PC-9 (cell line): Measurements from ENCODE around the gene HOXC13. TPM values are rescaled to one million over a fixed set of nuclear protein-coding genes. Genes with fewer than 3 reads are reported as not detected.

Source experiments
- BruUV-seq: library from RNA; stranded (reverse); fragments of 400-500 nt; replicated peaks from 2 replicates; lab custom pipeline; 2021; lab: Mats Ljungman, UMichigan
- CTCF ChIA-PET: fragments of 300-600 bp; sonication (Branson Sonifier 250); formaldehyde crosslinking; loops from one replicate; lab custom pipeline; 2022; ENCODE audit warnings: antibody characterized with exemption; lab: Charles Lee
- POLR2A ChIA-PET: fragments of 300-600 bp; sonication (Branson Sonifier 250); formaldehyde crosslinking; loops from one replicate; lab custom pipeline; 2022; ENCODE audit warnings: antibody characterized with exemption; ENCODE audit not compliant: unreplicated experiment; lab: Charles Lee
- DNase-seq, 2 experiments: peaks; one replicate each; pipeline versions ENCODE4 v3.0.0 to v3.0.0-alpha.2; 2015 to 2022; ENCODE audit warnings: mixed read lengths in 1 of 2
- H2AFZ ChIP-seq: fragments of 200-600 bp; sonication (generic); 2 replicates; pipeline ENCODE4 v1.8.1; 2017; ENCODE audit warnings: antibody characterized with exemption
- H3F3A ChIP-seq: fragments of 200-600 bp; sonication (generic); 2 replicates; pipeline ENCODE4 v1.8.1; 2017; ENCODE audit warnings: antibody characterized with exemption, mild to moderate bottlenecking, low read depth; ENCODE audit not compliant: insufficient read depth
- H3K27ac ChIP-seq: fragments of 200-600 bp; sonication (generic); 2 replicates; pipeline ENCODE4 v1.6.1; 2016; ENCODE audit warnings: mixed run types
- H3K27me3 ChIP-seq: fragments of 200-600 bp; sonication (generic); 2 replicates; pipeline ENCODE4 v1.6.1; 2016; ENCODE audit warnings: low read depth, mixed run types; ENCODE audit not compliant: insufficient read depth
- H3K36me3 ChIP-seq: fragments of 200-600 bp; sonication (generic); 2 replicates; pipeline ENCODE4 v1.6.1; 2016; ENCODE audit warnings: low read depth, mixed run types
- H3K4me1 ChIP-seq: fragments of 200-600 bp; sonication (generic); replicated peaks from 2 replicates; pipeline ENCODE4 v1.6.1; 2016; ENCODE audit warnings: mixed run types; ENCODE audit not compliant: insufficient read depth
- H3K4me2 ChIP-seq: fragments of 200-600 bp; sonication (generic); 2 replicates; pipeline ENCODE4 v1.6.1; 2017; ENCODE audit warnings: mixed run types
- H3K4me3 ChIP-seq: fragments of 200-600 bp; sonication (generic); 2 replicates; pipeline ENCODE4 v1.6.1; 2016; ENCODE audit warnings: mixed run types
- H3K79me2 ChIP-seq: fragments of 200-600 bp; sonication (generic); 2 replicates; pipeline ENCODE4 v1.6.1; 2017; ENCODE audit warnings: low read depth, mixed run types
- H3K9me2 ChIP-seq: fragments of 200-600 bp; sonication (generic); 2 replicates; pipeline ENCODE4 v1.8.1; 2017; ENCODE audit warnings: mild to moderate bottlenecking; ENCODE audit not compliant: insufficient read depth
- H3K9me3 ChIP-seq: fragments of 200-600 bp; sonication (generic); 2 replicates; pipeline ENCODE4 v1.8.1; 2016; ENCODE audit warnings: low read depth; ENCODE audit not compliant: insufficient read depth
- H4K20me1 ChIP-seq: fragments of 200-600 bp; sonication (generic); 2 replicates; pipeline ENCODE4 v1.8.1; 2017; ENCODE audit not compliant: insufficient read depth
- EZH2 ChIP-seq: fragments of 200-600 bp; sonication (generic); IDR thresholded peaks from 2 replicates; pipeline ENCODE4 v1.8.0; 2017; ENCODE audit warnings: antibody characterized with exemption, low read depth
- intact Hi-C: fragments of 100-400 bp; cut with micrococcal nuclease; formaldehyde crosslinking; loops from one replicate; pipeline ENCODE4 v1.10.0; 2022; ENCODE audit not compliant: unreplicated experiment
- total RNA-seq: library from RNA; stranded (reverse); gene quantifications from 2 replicates; pipeline ENCODE4 v1.2.3, GENCODE V29; 2021
- TF ChIP-seq, protein P1 (sequence below): fragments of 200-600 bp; sonication (generic); conservative IDR thresholded peaks from 2 replicates; pipeline ENCODE4 v1.6.1; 2017; ENCODE audit warnings: mixed run types, antibody characterized with exemption, mild to moderate bottlenecking, moderate library complexity

Gene HOXC13
- total RNA-seq, 1 experiment from 2014 or later: 1.8 TPM

DNA sequence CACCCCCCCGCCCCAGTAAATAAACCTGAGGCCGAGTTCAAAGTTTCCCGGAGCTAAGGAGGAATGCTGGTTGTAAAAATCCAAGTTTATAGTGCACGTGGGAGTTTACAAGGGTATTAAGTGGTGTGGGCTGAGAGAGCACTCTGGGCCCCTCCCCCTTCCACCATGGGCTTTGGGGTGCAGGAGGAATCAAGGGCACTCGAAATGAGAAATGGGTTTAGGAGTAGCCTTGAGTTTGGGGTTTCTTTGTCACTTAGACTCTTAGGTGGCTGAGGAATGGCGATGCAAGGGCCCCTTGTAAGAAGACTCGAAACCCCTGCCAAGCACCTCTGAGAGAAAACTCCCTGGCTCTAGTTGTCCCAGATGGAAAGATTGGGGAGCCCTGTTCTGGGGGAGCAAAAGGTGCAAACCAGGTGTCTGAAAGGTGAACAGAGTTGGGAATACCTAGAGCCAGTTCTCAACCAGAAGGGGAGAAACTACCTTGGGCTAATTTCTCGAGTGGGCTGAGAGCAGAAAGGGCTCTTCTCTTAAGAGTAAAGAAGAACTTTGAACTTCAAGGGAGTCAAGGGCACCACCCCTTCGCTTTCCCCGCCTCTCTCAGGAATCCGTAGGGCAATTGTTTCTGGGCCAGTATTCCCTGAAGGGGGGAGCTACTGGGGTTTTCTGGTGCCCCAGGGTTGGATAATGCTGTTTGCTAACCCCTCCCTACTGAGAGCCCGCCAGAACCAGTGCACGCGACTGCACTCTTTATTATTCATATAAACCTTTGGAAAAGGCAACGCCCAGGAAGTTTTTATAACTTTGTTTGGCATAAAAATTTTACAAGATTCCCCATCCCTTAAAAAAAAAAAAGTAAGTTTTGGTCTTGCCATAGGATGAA is 40.1 kb downstream of the HOXC13 start:
- Histone ChIP-seq H3K9me2 (no peaks in the 10 kb centered on the region), H2AFZ (no peak overlapping the region), H3K4me2 (no peak overlapping the region), H3K9me3 (no peaks in the 10 kb centered on the region), H3F3A (0 out of 2 replicates have a peak, but pooled peaks cover 10% of the 10 kb centered on the region), H3K4me3 (no peak overlapping the region), H3K27ac (no peak overlapping the region), H3K36me3 (no peaks in the 10 kb centered on the region), H3K4me1 (no peaks in the 10 kb centered on the region), H3K79me2 (no peaks in the 10 kb centered on the region), H4K20me1 (no peaks in the 10 kb centered on the region), H3K27me3 (no peaks in the 10 kb centered on the region)
- intact Hi-C loops: no loop called here
- TF ChIP-seq, protein P1, sequence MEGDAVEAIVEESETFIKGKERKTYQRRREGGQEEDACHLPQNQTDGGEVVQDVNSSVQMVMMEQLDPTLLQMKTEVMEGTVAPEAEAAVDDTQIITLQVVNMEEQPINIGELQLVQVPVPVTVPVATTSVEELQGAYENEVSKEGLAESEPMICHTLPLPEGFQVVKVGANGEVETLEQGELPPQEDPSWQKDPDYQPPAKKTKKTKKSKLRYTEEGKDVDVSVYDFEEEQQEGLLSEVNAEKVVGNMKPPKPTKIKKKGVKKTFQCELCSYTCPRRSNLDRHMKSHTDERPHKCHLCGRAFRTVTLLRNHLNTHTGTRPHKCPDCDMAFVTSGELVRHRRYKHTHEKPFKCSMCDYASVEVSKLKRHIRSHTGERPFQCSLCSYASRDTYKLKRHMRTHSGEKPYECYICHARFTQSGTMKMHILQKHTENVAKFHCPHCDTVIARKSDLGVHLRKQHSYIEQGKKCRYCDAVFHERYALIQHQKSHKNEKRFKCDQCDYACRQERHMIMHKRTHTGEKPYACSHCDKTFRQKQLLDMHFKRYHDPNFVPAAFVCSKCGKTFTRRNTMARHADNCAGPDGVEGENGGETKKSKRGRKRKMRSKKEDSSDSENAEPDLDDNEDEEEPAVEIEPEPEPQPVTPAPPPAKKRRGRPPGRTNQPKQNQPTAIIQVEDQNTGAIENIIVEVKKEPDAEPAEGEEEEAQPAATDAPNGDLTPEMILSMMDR: no peak
- TF ChIP-seq EZH2: no peak
- no peak for DNase-seq
- POLR2A ChIA-PET: interaction anchor here (0.6 kb wide), 1 partner anchor 303 kb away, joined by 5 read pairs; the partner anchor contains the start of gene ATP5MC2
- CTCF ChIA-PET: no interaction called here
- BruUV-seq: no TSS peak

DNA sequence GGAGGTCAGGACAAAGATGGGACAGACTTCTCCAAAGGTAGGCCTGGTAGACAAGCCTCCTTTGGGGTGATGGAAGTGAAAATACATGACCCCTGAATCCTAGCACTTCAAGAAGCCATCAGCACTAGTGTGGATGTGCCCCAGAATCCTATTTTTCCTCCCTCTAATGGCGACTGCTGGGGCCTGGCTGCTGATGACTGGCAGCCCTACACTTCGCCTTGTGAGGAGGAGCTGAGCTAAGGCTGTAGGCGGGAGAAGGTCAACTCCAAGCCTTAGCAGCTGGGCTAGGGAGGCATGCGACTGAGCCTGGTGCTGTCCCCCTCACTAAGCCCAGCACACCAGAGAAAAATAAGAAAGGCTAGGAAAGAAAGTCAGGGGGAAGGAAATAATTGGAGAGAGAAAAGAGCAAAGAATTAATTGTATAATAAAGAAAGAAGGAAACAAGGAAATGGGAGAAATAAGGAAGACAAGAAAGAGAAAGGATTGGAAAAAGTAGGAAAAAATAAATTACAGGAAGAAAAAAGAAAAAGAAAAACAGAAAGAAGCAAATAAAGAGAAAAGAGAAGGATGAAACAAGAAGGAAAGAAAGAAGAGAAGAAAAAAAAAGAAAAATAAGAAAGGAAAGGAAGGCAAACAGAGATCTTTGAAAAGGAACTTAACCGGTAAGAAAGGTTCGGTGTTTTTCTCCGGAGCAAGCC is 41.6 kb downstream of the HOXC13 start:
- no peak for TF ChIP-seq EZH2
- TF ChIP-seq, protein P1: no peak

DNA sequence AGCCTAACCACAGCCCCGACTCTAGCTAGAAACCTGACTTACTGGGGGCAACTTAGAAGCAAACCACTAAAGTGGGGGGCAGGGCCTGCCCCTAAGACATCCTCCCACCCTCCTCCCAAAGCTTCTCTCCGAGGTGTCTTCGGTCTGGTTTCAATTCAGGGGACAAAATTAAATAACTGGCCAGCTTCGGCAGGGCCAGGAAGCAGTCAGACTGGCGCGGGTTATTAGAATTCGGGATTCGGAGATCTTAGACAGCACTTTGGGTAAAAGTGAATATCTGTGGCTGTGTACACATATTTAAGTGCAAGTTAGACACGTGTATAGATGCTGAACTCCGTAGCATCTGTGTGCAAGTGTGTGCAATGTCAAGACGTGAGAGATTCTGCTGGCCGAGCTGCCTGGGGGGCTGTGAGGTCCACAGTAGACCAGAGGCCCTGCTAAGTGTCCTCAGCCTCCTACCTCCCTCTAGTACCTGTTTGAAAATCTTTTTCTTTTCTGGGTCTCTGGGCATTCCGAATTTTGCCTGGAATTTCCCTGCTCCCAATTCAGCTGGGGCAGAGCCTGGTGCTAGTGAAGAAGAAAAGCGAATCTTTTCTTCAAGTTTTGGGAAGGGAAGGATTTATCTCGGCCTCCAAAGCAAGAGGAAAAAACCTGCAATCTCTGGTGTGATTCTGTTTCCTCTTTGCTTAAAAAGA is 42.3 kb downstream of the HOXC13 start:
- POLR2A ChIA-PET: interaction anchor here (0.6 kb wide), 1 partner anchor 157 kb away, joined by 4 read pairs; no protein-coding TSS in a partner anchor
- no peak for DNase-seq
- no peaks in the 10 kb centered on the region for H3K79me2 ChIP-seq
- intact Hi-C loops: no loop called here
- H3K4me3 ChIP-seq: no peak overlapping the region
- H3K9me3 ChIP-seq: no peaks in the 10 kb centered on the region
- H2AFZ ChIP-seq: no peak overlapping the region
- TF ChIP-seq, protein P1: no peak
- TF ChIP-seq EZH2: no peak
- H3K9me2 ChIP-seq: no peaks in the 10 kb centered on the region
- no peak overlapping the region for H3K4me2 ChIP-seq
- no peaks in the 10 kb centered on the region for H3K36me3 ChIP-seq
- H3K4me1 ChIP-seq: peaks cover 4% of the 10 kb centered on the region; the same call in 1 of the 2 replicates
- H4K20me1 ChIP-seq: no peaks in the 10 kb centered on the region
- H3F3A ChIP-seq: 0 out of 2 replicates have a peak, but pooled peaks cover 10% of the 10 kb centered on the region
- no peak overlapping the region for H3K27ac ChIP-seq
- BruUV-seq: no TSS peak
- no peaks in the 10 kb centered on the region for H3K27me3 ChIP-seq
- CTCF ChIA-PET: no interaction called here

More for the DNA sequence above, 41.6 kb downstream of the HOXC13 start:
- H3K4me3 ChIP-seq: no peak overlapping the region
- ChIA-PET POLR2A (interaction anchor here (0.6 kb wide), 1 partner anchor 158 kb away, joined by 4 read pairs; no protein-coding TSS in a partner anchor), CTCF (no interaction called here)
- H3F3A ChIP-seq: 0 out of 2 replicates have a peak, but pooled peaks cover 10% of the 10 kb centered on the region
- no TSS peak for BruUV-seq
- H3K9me3 ChIP-seq: no peaks in the 10 kb centered on the region
- H3K36me3 ChIP-seq: no peaks in the 10 kb centered on the region
- H3K9me2 ChIP-seq: no peaks in the 10 kb centered on the region
- no peaks in the 10 kb centered on the region for H3K79me2 ChIP-seq
- H2AFZ ChIP-seq: no peak overlapping the region
- intact Hi-C loops: no loop called here
- H3K4me2 ChIP-seq: no peak overlapping the region
- no peak for DNase-seq
- H3K27ac ChIP-seq: no peak overlapping the region
- H3K4me1 ChIP-seq: peaks cover 3% of the 10 kb centered on the region; the same call in 1 of the 2 replicates
- no peaks in the 10 kb centered on the region for H3K27me3 ChIP-seq
- no peaks in the 10 kb centered on the region for H4K20me1 ChIP-seq
